Natural killer cell treated with Interleukin-12 subunit alpha and Interleukin-12 subunit beta and Interleukin-15 and Interleukin-18, amount 100 ng/mL, for 72 hours (primary cell): ENCODE results near the gene NOXA1. TPM values are rescaled to one million over a fixed set of nuclear protein-coding genes. Genes with fewer than 3 reads are reported as not detected.
"Not testable (repeated sequence)": the region's sequence is repeated elsewhere in the genome, so short reads cannot be mapped to it uniquely, and the experiment has no call there.

Experiments used
- ATAC-seq, 2 donors: fragments of 150-1000 bp; cut with Tn5 transposase in 1 of 2; sonication (Bioruptor Pico), chemical (Tn5 transposase) in 1 of 2; 2 replicates each; pipeline ENCODE4 v1.10.0; 2021
- DNase-seq: peaks from one replicate; pipeline ENCODE4 v3.0.0; 2022; ENCODE audit warnings: low spot score
- H3K27ac Mint-ChIP-seq, 2 donors: 1 replicate in 1 of 2; 2 replicates in 1 of 2; pipeline ENCODE4 v1.8.0; 2022; ENCODE audit warnings: mixed read lengths in 2 of 2, mild to moderate bottlenecking in 1 of 2, moderate library complexity in 1 of 2
- H3K27me3 Mint-ChIP-seq, 2 donors: 1 replicate in 1 of 2; 2 replicates in 1 of 2; pipeline ENCODE4 v1.8.0; 2022; ENCODE audit warnings: mixed read lengths in 2 of 2
- H3K36me3 Mint-ChIP-seq: one replicate; pipeline ENCODE4 v1.8.0; 2022; ENCODE audit warnings: mixed read lengths
- H3K4me1 Mint-ChIP-seq, 2 donors: 1 replicate in 1 of 2; 2 replicates in 1 of 2; pipeline ENCODE4 v1.8.0; 2022; ENCODE audit warnings: low read depth in 2 of 2, mixed read lengths in 2 of 2, mild to moderate bottlenecking in 1 of 2
- H3K4me3 Mint-ChIP-seq: one replicate; pipeline ENCODE4 v1.8.0; 2022; ENCODE audit warnings: mixed read lengths
- H3K9me3 Mint-ChIP-seq: 2 replicates; pipeline ENCODE4 v1.8.0; 2022; ENCODE audit warnings: mixed read lengths
- total RNA-seq, 2 donors: library from RNA; stranded (reverse); gene quantifications; one replicate each; pipeline ENCODE4 v1.2.3, GENCODE V29; 2022

Gene NOXA1, protein sequence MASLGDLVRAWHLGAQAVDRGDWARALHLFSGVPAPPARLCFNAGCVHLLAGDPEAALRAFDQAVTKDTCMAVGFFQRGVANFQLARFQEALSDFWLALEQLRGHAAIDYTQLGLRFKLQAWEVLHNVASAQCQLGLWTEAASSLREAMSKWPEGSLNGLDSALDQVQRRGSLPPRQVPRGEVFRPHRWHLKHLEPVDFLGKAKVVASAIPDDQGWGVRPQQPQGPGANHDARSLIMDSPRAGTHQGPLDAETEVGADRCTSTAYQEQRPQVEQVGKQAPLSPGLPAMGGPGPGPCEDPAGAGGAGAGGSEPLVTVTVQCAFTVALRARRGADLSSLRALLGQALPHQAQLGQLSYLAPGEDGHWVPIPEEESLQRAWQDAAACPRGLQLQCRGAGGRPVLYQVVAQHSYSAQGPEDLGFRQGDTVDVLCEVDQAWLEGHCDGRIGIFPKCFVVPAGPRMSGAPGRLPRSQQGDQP
- total RNA-seq, result under 1 TPM; 0.33 to 0.62 TPM

DNA sequence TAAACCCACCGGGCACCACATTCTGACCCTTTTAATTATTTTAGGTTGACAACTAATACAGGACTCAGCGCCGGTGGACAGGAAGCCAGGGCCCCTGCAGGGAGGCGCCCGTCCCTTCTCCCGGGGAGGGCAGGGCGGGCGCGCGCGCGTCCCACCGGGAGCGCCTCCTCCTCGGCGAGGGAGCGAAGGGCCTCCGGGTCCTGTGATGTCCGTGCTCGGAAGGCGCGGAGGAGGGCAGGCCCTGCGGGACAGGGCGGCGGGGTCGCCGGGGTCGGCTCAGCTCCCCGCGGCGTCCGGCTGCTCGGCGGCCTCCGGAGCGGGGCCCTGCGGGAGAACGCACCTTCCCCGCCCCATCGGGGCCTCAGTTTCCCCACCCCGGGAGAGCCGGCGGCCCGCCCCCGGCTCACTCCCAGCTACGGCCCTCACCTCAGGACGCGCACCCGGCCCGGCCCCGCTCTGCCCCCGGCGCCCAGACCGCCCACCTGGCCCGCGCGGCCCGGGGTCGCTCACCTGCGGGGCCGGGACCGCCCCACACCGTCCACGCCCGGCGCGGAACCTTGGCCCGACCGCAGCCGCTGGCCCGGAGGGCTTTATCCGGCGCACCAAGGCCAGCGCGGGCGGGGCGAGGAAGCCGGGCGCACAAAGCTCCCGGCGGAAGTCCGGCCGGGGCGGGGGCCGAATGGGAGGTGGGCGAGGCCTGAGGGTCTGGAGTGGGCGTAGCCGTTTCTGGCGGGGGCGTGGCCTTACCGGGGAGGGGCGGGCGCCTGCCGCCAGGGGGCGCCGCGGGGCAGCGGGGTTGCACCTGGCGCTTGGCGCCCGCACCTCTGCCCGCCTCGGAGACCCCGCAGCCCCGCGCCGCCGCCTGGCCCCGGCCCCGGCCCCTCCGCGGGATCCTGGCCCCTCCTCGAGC lies at the start of gene NOXA1, which contains the start of gene EXD3:
TSS of gene NOXA1 (plus strand) at position 790 of the 910 bp plus-strand sequence. CDS start 137 bp downstream, outside the sequence.
TSS of gene EXD3 (minus strand) at position 559 of the 910 bp plus-strand sequence. CDS start 27,805 bp downstream, outside the sequence.
- Mint-ChIP-seq H3K27ac (peak within 1 kb of the TSS in 1 of 2 donors; percentile 70), H3K27me3 (no peaks in the 10 kb centered on the region), H3K4me3 (peak within 1 kb of the TSS; percentile 87)

DNA sequence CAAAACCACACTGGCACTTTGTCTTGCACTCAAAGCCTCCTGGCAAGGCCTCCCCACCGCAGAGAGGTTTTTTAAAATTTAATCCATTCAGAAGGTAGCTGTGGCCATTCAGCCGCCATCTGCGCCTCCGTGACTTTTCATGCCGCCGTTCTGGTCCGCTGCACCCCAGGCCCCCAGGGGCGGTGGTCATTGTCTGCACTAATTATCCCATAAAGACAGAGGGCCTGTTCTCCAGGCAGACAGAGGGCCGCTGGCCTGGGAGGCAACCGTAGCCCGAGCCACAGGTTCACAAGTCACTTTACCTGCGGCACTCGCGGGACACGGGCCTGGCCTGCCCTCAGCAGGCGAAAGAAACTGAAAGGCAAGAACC lies 49.6 kb upstream of the NOXA1 start:
- no peaks in the 10 kb centered on the region for H3K27me3 Mint-ChIP-seq
- H3K27ac Mint-ChIP-seq, result no peak overlapping the region
- no peak overlapping the region for H3K4me3 Mint-ChIP-seq
- no peaks in the 10 kb centered on the region for H3K4me1 Mint-ChIP-seq
- H3K9me3 Mint-ChIP-seq, result no peaks in the 10 kb centered on the region
- ATAC-seq (no peak), DNase-seq (no peak)
- no peaks in the 10 kb centered on the region for H3K36me3 Mint-ChIP-seq

More for the DNA sequence above, at the start of gene NOXA1, which contains the start of gene EXD3:
- Mint-ChIP-seq H3K4me1 (peaks cover 2 to 4% of the 10 kb centered on the region in 2 donors), H3K36me3 (no peaks in the 10 kb centered on the region), H3K9me3 (no peaks in the 10 kb centered on the region)
- peak; percentile 97 to 99 for ATAC-seq
- peak; percentile 97 for DNase-seq

GRCh38 chr9:137374131-137374845 lies 48.9 kb upstream of the NOXA1 start:
- ATAC-seq (no peak), DNase-seq (no peak)
- no peak overlapping the region for H3K4me3 Mint-ChIP-seq
- H3K27ac Mint-ChIP-seq, result no peak overlapping the region
- no peaks in the 10 kb centered on the region for H3K9me3 Mint-ChIP-seq
- H3K4me1 Mint-ChIP-seq, result no peaks in the 10 kb centered on the region
- H3K27me3 Mint-ChIP-seq, result no peaks in the 10 kb centered on the region
- H3K36me3 Mint-ChIP-seq, result no peaks in the 10 kb centered on the region

DNA sequence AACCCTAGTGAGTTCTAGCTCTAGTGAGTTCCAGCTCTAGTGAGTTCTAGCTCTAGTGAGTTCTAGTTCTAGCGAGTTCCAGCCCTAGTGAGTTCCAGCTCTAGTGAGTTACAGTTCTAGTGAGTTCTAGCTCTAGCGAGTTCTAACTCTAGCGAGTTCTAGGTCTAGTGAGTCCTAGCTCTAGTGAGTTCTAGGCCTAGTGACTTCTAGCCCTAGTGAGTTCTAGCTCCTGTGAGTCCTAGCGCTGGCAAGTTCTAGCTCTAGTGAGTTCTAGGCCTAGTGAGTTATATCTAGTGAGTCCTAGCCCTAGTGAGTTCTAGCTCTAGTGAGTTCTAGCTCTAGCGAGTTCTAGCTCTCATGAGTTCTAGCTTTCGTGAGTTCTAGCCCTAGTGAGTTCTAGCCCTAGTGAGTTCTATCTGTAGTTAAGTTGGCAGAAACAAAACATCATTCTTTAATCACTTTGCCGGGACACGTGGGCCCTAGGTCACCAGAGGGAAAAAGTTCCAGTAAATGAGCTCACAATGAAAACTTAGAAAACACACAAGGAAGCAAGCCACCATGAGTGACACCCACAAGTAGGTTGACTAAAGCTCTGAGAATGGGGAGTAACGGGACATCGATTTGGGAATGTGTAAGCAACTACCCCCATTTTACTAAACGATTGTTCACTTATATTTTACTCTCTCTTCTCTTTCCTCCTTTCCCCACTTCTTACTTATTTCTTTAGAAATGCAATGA lies 47.7 kb upstream of the NOXA1 start:
- ATAC-seq, result no peak
- H3K4me3 Mint-ChIP-seq, result no peak overlapping the region

GRCh38 chr9:137376386-137376785 lies 46.8 kb upstream of the NOXA1 start:
- Mint-ChIP-seq H3K4me1 (no peaks in the 10 kb centered on the region), H3K9me3 (no peaks in the 10 kb centered on the region), H3K27me3 (no peaks in the 10 kb centered on the region), H3K27ac (no peak overlapping the region), H3K36me3 (no peaks in the 10 kb centered on the region), H3K4me3 (no peak overlapping the region)
- DNase-seq (no peak), ATAC-seq (no peak)

More for the DNA sequence above, 47.7 kb upstream of the NOXA1 start:
- Mint-ChIP-seq H3K27ac (no peak overlapping the region), H3K9me3 (no peaks in the 10 kb centered on the region), H3K4me1 (no peaks in the 10 kb centered on the region), H3K36me3 (no peaks in the 10 kb centered on the region), H3K27me3 (no peaks in the 10 kb centered on the region)
- no peak for DNase-seq

GRCh38 chr9:137378688-137379410 lies 44.3 kb upstream of the NOXA1 start:
- H3K4me3 Mint-ChIP-seq, H3K27me3 Mint-ChIP-seq, H3K27ac Mint-ChIP-seq, H3K36me3 Mint-ChIP-seq, ATAC-seq, H3K9me3 Mint-ChIP-seq, DNase-seq, H3K4me1 Mint-ChIP-seq: not testable (repeated sequence)

- Mint-ChIP-seq H3K9me3 (no peaks in the 10 kb centered on the region), H3K4me1 (no peaks in the 10 kb centered on the region), H3K4me3 (no peak overlapping the region), H3K27me3 (no peaks in the 10 kb centered on the region), H3K27ac (no peak overlapping the region), H3K36me3 (no peaks in the 10 kb centered on the region)
- no peak for ATAC-seq
- no peak for DNase-seq
Observed at GRCh38 chr9:137379761-137380161, 43.4 kb upstream of the NOXA1 start.

- Mint-ChIP-seq H3K4me3 (no peak overlapping the region), H3K36me3 (no peaks in the 10 kb centered on the region), H3K9me3 (no peaks in the 10 kb centered on the region), H3K4me1 (no peaks in the 10 kb centered on the region), H3K27me3 (no peaks in the 10 kb centered on the region), H3K27ac (no peak overlapping the region)
- DNase-seq (no peak), ATAC-seq (no peak)
Observed at GRCh38 chr9:137380171-137380570, 43.0 kb upstream of the NOXA1 start.

DNA sequence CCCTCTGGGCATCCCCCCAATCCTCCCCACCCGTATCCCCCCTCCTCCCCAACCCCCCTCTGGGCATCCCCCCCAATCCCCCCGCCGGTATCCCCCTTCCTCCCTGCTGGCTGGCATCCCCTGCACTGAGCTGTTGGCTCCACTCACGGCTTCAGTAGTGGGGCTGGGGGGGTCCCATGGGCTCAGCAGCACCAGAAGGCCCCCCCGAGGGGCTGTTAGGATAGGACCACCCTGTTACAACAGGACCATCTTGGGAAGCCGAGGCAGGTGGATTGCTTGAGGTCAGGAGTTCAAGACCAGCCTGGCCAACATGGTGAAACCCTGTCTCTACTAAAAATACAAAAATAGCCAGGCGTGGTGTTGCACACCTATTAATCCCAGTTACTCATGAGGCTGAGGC lies 42.6 kb upstream of the NOXA1 start:
- Mint-ChIP-seq H3K27me3 (no peaks in the 10 kb centered on the region), H3K36me3 (no peaks in the 10 kb centered on the region)
- no peak for ATAC-seq

GRCh38 chr9:137381501-137382443 lies 41.4 kb upstream of the NOXA1 start:
- ATAC-seq (peak in 1 of 2 donors; percentile 17), DNase-seq (no peak)
- Mint-ChIP-seq H3K4me1 (no peaks in the 10 kb centered on the region), H3K27ac (no peak overlapping the region), H3K36me3 (no peaks in the 10 kb centered on the region), H3K4me3 (no peak overlapping the region), H3K9me3 (no peaks in the 10 kb centered on the region), H3K27me3 (no peaks in the 10 kb centered on the region)

More for the DNA sequence above, 42.6 kb upstream of the NOXA1 start:
- no peak overlapping the region for H3K27ac Mint-ChIP-seq
- no peaks in the 10 kb centered on the region for H3K9me3 Mint-ChIP-seq
- no peak overlapping the region for H3K4me3 Mint-ChIP-seq
- no peak for DNase-seq
- no peaks in the 10 kb centered on the region for H3K4me1 Mint-ChIP-seq

DNA sequence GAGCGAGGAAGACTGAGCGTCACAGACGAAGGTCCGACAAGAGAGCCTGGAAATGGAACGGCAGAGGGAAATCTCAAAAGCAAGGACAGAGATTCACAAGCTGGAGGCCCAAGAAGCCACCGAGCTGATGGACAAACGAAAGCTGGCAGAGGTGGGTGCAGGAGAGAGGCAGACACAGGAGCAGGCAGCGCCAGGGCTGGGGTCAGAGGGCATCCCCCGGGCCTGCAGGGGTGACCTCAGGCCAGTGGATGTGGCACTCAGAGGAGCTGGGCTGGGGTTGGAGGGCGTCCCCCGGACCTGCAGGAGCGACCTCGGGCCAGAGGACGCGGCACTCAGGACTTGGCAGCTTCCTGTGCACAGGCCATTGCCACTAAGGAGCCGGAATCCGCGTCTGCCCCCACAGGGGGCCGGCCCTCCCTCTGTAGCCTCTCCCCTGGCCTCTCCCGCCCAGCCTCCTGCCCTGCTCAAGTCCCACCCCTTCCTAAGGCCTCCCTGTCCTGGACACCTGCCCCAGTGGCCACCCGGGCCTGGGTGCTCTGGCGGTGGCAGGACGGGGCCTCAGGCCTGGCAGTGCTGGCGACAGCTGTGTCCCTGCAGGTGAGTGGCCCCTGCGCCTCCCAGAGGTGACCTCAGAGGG lies 40.6 kb upstream of the NOXA1 start:
- no peaks in the 10 kb centered on the region for H3K9me3 Mint-ChIP-seq
- no peaks in the 10 kb centered on the region for H3K27me3 Mint-ChIP-seq
- no peaks in the 10 kb centered on the region for H3K36me3 Mint-ChIP-seq
- no peak for ATAC-seq
- no peak for DNase-seq
- H3K4me3 Mint-ChIP-seq, result no peak overlapping the region
- H3K4me1 Mint-ChIP-seq, result no peaks in the 10 kb centered on the region
- H3K27ac Mint-ChIP-seq, result no peak overlapping the region
